CD4-positive, alpha-beta T cell (primary cell): ENCODE results near the gene MAP4K2. TPM values are rescaled to one million over a fixed set of nuclear protein-coding genes. Genes with fewer than 3 reads are reported as not detected.
"Not testable (repeated sequence)": the region's sequence is repeated elsewhere in the genome, so short reads cannot be mapped to it uniquely, and the experiment has no call there.

Experiments
- ATAC-seq: fragments of 200-7000 bp; cut with Tn5 transposase; one replicate; pipeline ENCODE4 v1.10.0; 2022; ENCODE audit warnings: mild to moderate bottlenecking; ENCODE audit not compliant: poor library complexity
- CTCF ChIA-PET: fragments of 350-600 bp; sonication (Branson Sonifier 250); formaldehyde crosslinking; loops from one replicate; lab custom pipeline; 2021; ENCODE audit warnings: antibody characterized with exemption, inconsistent platforms; lab: Charles Lee
- POLR2A ChIA-PET: fragments of 350-600 bp; sonication (Branson Sonifier 250); formaldehyde crosslinking; loops from one replicate; lab custom pipeline; 2021; ENCODE audit warnings: antibody characterized with exemption, inconsistent platforms; lab: Charles Lee
- DNase-seq, 14 experiments: peaks; one replicate each; pipeline ENCODE4 v3.0.0-alpha.2; 2013 to 2020; ENCODE audit warnings: mixed read lengths in 2 of 14
- H3K27ac ChIP-seq, 2 donors: one replicate each; pipeline versions ENCODE4 v1.5.1 to v1.7.0; 2013; ENCODE audit warnings: low read length in 2 of 2, low read depth in 1 of 2, mild to moderate bottlenecking in 1 of 2
- H3K27me3 ChIP-seq, 2 experiments: 1 replicate in 1 of 2; 2 replicates in 1 of 2; pipeline versions ENCODE4 v1.6.1 to v1.7.0; 2013; ENCODE audit warnings: low read length in 2 of 2, control low read depth in 1 of 2, mild to moderate bottlenecking in 1 of 2, moderate library complexity in 1 of 2; ENCODE audit not compliant: insufficient read depth in 2 of 2, control insufficient read depth in 1 of 2
- H3K36me3 ChIP-seq: one replicate; pipeline ENCODE4 v1.6.1; 2013; ENCODE audit warnings: low read length, control low read depth; ENCODE audit not compliant: insufficient read depth
- H3K4me1 ChIP-seq: one replicate; pipeline ENCODE4 v1.6.1; 2013; ENCODE audit warnings: low read length, control low read depth; ENCODE audit not compliant: insufficient read depth
- H3K4me3 ChIP-seq: one replicate; pipeline ENCODE4 v1.5.1; 2013; ENCODE audit warnings: mild to moderate bottlenecking, low read length, moderate library complexity
- H3K9me3 ChIP-seq, 2 experiments: 1 replicate in 1 of 2; 2 replicates in 1 of 2; pipeline versions ENCODE4 v1.6.1 to v1.7.0; 2013; ENCODE audit warnings: low read length in 2 of 2, mild to moderate bottlenecking in 2 of 2, control low read depth in 1 of 2, moderate library complexity in 1 of 2; ENCODE audit not compliant: control insufficient read depth in 1 of 2, insufficient read depth in 1 of 2
- H3K27ac Mint-ChIP-seq: one replicate; pipeline ENCODE4 v1.8.0; 2020; ENCODE audit warnings: mixed read lengths
- H3K27me3 Mint-ChIP-seq: one replicate; pipeline ENCODE4 v1.8.0; 2021; ENCODE audit warnings: mixed read lengths
- H3K36me3 Mint-ChIP-seq: one replicate; pipeline ENCODE4 v1.8.0; 2021; ENCODE audit warnings: low read depth, mixed read lengths
- H3K4me1 Mint-ChIP-seq: one replicate; pipeline ENCODE4 v1.8.0; 2021; ENCODE audit warnings: low read depth, mixed read lengths
- H3K4me3 Mint-ChIP-seq: one replicate; pipeline ENCODE4 v1.8.0; 2020; ENCODE audit warnings: mild to moderate bottlenecking, mixed read lengths
- H3K9me3 Mint-ChIP-seq: one replicate; pipeline ENCODE4 v1.8.0; 2020; ENCODE audit warnings: mixed read lengths
- CTCF ChIP-seq: fragments of 200-600 bp; IDR thresholded peaks from one replicate; pipeline ENCODE4 v1.8.0; 2022; ENCODE audit warnings: antibody characterized with exemption, mild to moderate bottlenecking
- intact Hi-C, 2 experiments: fragments of 100-400 bp; cut with DNase I in 1 of 2; cut with micrococcal nuclease in 1 of 2; formaldehyde crosslinking; loops; one replicate each; pipeline versions ENCODE4 v1.15.1 to v1.9.0; 2023 to 2025; cut with DNase I, micrococcal nuclease
- total RNA-seq, 174 experiments: library from RNA in 2 of 174; stranded (reverse) in 2 of 174; gene quantifications; one replicate each; pipeline ENCODE4 v1.2.3 and lab custom pipeline; 2021 to 2026

Gene MAP4K2
- total RNA-seq, 2 experiments from 2014 or later: 71.9 to 74.1 TPM

GRCh38 chr11:64846998-64847666 is 44.1 kb upstream of the MAP4K2 start:
- Mint-ChIP-seq H3K36me3 (peaks cover 10% of the 10 kb centered on the region), H3K4me3 (peak overlapping the region; percentile 76), H3K27ac (peak overlapping the region; percentile 85), H3K4me1 (peaks cover 64% of the 10 kb centered on the region), H3K9me3 (no peaks in the 10 kb centered on the region), H3K27me3 (no peaks in the 10 kb centered on the region)
- Histone ChIP-seq H3K36me3 (peaks cover 2% of the 10 kb centered on the region), H3K27me3 (no peaks in the 10 kb centered on the region), H3K9me3 (no peaks in the 10 kb centered on the region), H3K4me1 (peaks cover 77% of the 10 kb centered on the region), H3K4me3 (no peak overlapping the region), H3K27ac (no peak overlapping the region)
- intact Hi-C loops: loop anchor here (1.0 to 10.0 kb wide), 4 partner anchors 47 to 270 kb away; partner anchors contain the start of genes ZNHIT2 (in 2 of the 2), CDCA5 (in 1 of the 2) and ZFPL1 (in 1 of the 2)
- peak; percentile 87 to 98 (median 92) for DNase-seq
- TF ChIP-seq CTCF: peak; percentile 97
- POLR2A ChIA-PET: interaction anchor here (0.7 to 27.2 kb wide), 8 partner anchors 17 to 268 kb away, joined by 3 to 767 read pairs (median 6); partner anchors contain the start of genes ARL2, EHD1, MAJIN and SF1
- CTCF ChIA-PET: interaction anchor here (0.8 to 12.7 kb wide), 14 partner anchors 12 to 1464 kb away, joined by 3 to 136 read pairs (median 4); partner anchors contain the start of genes EHD1, MEN1 and RASGRP2
- ATAC-seq: peak; percentile 62

GRCh38 chr11:64845776-64846129 is 42.7 kb upstream of the MAP4K2 start:
- ChIA-PET POLR2A (interaction anchor here (0.9 to 27.2 kb wide), 4 partner anchors 18 to 250 kb away, joined by 3 to 767 read pairs (median 156); partner anchors contain the start of genes EHD1, SF1 and VPS51), CTCF (interaction anchor here (0.9 to 12.7 kb wide), 5 partner anchors 16 to 62 kb away, joined by 3 to 136 read pairs (median 7); no protein-coding TSS in a partner anchor)
- H3K27ac ChIP-seq, H3K4me3 ChIP-seq, H3K36me3 ChIP-seq, H3K9me3 Mint-ChIP-seq, H3K9me3 ChIP-seq, H3K4me3 Mint-ChIP-seq, H3K27me3 Mint-ChIP-seq, H3K27me3 ChIP-seq, H3K36me3 Mint-ChIP-seq, ATAC-seq, DNase-seq: not testable (repeated sequence)
- peaks cover 51% of the 10 kb centered on the region for H3K4me1 Mint-ChIP-seq
- intact Hi-C loops: loop anchor here (2.0 to 10.0 kb wide), 4 partner anchors 13 to 272 kb away; partner anchors contain the start of genes CDCA5 (in 1 of the 2), ZFPL1 (in 1 of the 2) and ZNHIT2 (in 1 of the 2)
- peak overlapping the region; percentile 21 for H3K27ac Mint-ChIP-seq
- H3K4me1 ChIP-seq: peaks cover 63% of the 10 kb centered on the region

- Histone ChIP-seq H3K4me3 (peak overlapping the region; percentile 61), H3K4me1 (peaks cover 58% of the 10 kb centered on the region), H3K9me3 (no peaks in the 10 kb centered on the region), H3K27me3 (no peaks in the 10 kb centered on the region), H3K36me3 (no peaks in the 10 kb centered on the region), H3K27ac (peak overlapping the region; percentile 50 to 52)
- intact Hi-C loops: loop anchor here (2.0 to 10.0 kb wide), 4 partner anchors 14 to 272 kb away; partner anchors contain the start of genes CDCA5 (in 1 of the 2), ZFPL1 (in 1 of the 2) and ZNHIT2 (in 1 of the 2)
- H3K36me3 Mint-ChIP-seq: no peaks in the 10 kb centered on the region
- DNase-seq (no peak), ATAC-seq (no peak)
- H3K4me1 Mint-ChIP-seq: peaks cover 46% of the 10 kb centered on the region
- peak overlapping the region; percentile 60 for H3K4me3 Mint-ChIP-seq
- TF ChIP-seq CTCF: no peak
- no peaks in the 10 kb centered on the region for H3K27me3 Mint-ChIP-seq
- no peaks in the 10 kb centered on the region for H3K9me3 Mint-ChIP-seq
- peak overlapping the region; percentile 21 for H3K27ac Mint-ChIP-seq
- POLR2A ChIA-PET: interaction anchor here (2.2 to 27.2 kb wide), 3 partner anchors 19 to 66 kb away, joined by 19 to 767 read pairs (median 293); partner anchors contain the start of genes EHD1 and SF1
- CTCF ChIA-PET: interaction anchor here (0.6 to 12.7 kb wide), 8 partner anchors 14 to 128 kb away, joined by 3 to 136 read pairs (median 8); no protein-coding TSS in a partner anchor
Observed at GRCh38 chr11:64845129-64845775, 42.2 kb upstream of the MAP4K2 start.
